ENCODE data around the gene FKBP2. TPM values are rescaled to one million over a fixed set of nuclear protein-coding genes. Genes with fewer than 3 reads are reported as not detected.

The FKBP2 gene
- total RNA-seq, 1 experiment from 2014 or later, result 41.0 TPM

GRCh38 chr11:64204080-64204440 lies 36.8 kb upstream of the FKBP2 start:
- Histone ChIP-seq H2BK12ac (ENCODE audit: insufficient read length, low read depth, low read length) (no peak overlapping the region), H3K18ac (ENCODE audit: insufficient read length, low read depth, low read length) (no peak overlapping the region), H3K4ac (ENCODE audit: low read depth, low read length) (no peak overlapping the region), H3K79me1 (ENCODE audit: insufficient read depth, low read depth, low read length, poor library complexity, severe bottlenecking) (no peaks in the 10 kb centered on the region), H3K79me2 (ENCODE audit: insufficient read depth, low read length) (no peaks in the 10 kb centered on the region), H2BK15ac (ENCODE audit: low read depth, low read length) (no peak overlapping the region), H2BK120ac (ENCODE audit: low read depth, low read length, poor library complexity, severe bottlenecking) (no peak overlapping the region), H2BK20ac (ENCODE audit: low read depth, low read length, poor library complexity, severe bottlenecking) (no peak overlapping the region), H3T11ph (ENCODE audit: low read length) (no peak overlapping the region), H4K91ac (ENCODE audit: insufficient read length, low read depth, low read length) (no peak overlapping the region), H3K23ac (ENCODE audit: insufficient read length, low read depth, low read length) (no peak overlapping the region), H4K5ac (ENCODE audit: insufficient read length, low read depth, low read length) (no peak overlapping the region), H4K8ac (replicated peaks; ENCODE audit: insufficient read length, low read depth, low read length) (no peak overlapping the region), H3K4me2 (ENCODE audit: insufficient read depth, insufficient read length, low read length) (no peak overlapping the region), H3K27me3 (ENCODE audit: insufficient read depth, low read length) (no peaks in the 10 kb centered on the region), H4K20me1 (ENCODE audit: control insufficient read depth, insufficient read depth, insufficient read length) (no peaks in the 10 kb centered on the region), H3K9me3 (ENCODE audit: control insufficient read depth, low read depth, low read length) (no peaks in the 10 kb centered on the region), H3K9ac (ENCODE audit: extremely low read depth, insufficient read length, low read length) (no peak overlapping the region), H3K56ac (ENCODE audit: insufficient read length, low read depth, low read length) (no peak overlapping the region), H3K23me2 (ENCODE audit: insufficient read length, low read depth, low read length, poor library complexity, severe bottlenecking) (no peaks in the 10 kb centered on the region), H3K27ac (ENCODE audit: insufficient read length, low read depth, low read length) (no peak overlapping the region), H2AK5ac (ENCODE audit: insufficient read length, low read length) (no peak overlapping the region), H2BK5ac (ENCODE audit: insufficient read length, low read length) (no peak overlapping the region), H3K14ac (ENCODE audit: insufficient read depth, low read length) (no peak overlapping the region), H2AFZ (ENCODE audit: low read length) (no peak overlapping the region), H3K4me1 (ENCODE audit: insufficient read depth, low read length) (no peaks in the 10 kb centered on the region)
- H3K4me1 Mint-ChIP-seq, result peaks cover 13 to 14% of the 10 kb centered on the region in 2 experiments
- H3K27me3 Mint-ChIP-seq (ENCODE audit: low read depth), result no peaks in the 10 kb centered on the region
- DNase-seq, result no peak
- no peaks in the 10 kb centered on the region; a peak in 1 of 5 replicates for H3K9me3 Mint-ChIP-seq
- H3K27ac Mint-ChIP-seq, result peak overlapping the region; percentile 62 to 91 (median 88); a peak in 4 of 7 replicates
- no CpG with 5 or more reads among the region's 16 CpGs for WGBS (ENCODE audit: extremely low coverage, insufficient read length, low lambda C conversion rate)
- H3K4me3 Mint-ChIP-seq, result peak overlapping the region in 1 of 2 experiments; percentile 16; a peak in 1 of 5 replicates
- peaks cover 43 to 81% (median 72%) of the 10 kb centered on the region in 3 experiments; a peak in 6 of 7 replicates for H3K36me3 Mint-ChIP-seq (ENCODE audit: insufficient read depth in 1 of 3, low read depth in 3 of 3)
- TF ChIP-seq CTCF (conservative IDR thresholded peaks at IDR 0.05), result no peak
